ENCODE results near the gene FIBP.
"Not testable (repeated sequence)": the region's sequence is repeated elsewhere in the genome, so short reads cannot be mapped to it uniquely, and the experiment has no call there.

The FIBP gene

DNA sequence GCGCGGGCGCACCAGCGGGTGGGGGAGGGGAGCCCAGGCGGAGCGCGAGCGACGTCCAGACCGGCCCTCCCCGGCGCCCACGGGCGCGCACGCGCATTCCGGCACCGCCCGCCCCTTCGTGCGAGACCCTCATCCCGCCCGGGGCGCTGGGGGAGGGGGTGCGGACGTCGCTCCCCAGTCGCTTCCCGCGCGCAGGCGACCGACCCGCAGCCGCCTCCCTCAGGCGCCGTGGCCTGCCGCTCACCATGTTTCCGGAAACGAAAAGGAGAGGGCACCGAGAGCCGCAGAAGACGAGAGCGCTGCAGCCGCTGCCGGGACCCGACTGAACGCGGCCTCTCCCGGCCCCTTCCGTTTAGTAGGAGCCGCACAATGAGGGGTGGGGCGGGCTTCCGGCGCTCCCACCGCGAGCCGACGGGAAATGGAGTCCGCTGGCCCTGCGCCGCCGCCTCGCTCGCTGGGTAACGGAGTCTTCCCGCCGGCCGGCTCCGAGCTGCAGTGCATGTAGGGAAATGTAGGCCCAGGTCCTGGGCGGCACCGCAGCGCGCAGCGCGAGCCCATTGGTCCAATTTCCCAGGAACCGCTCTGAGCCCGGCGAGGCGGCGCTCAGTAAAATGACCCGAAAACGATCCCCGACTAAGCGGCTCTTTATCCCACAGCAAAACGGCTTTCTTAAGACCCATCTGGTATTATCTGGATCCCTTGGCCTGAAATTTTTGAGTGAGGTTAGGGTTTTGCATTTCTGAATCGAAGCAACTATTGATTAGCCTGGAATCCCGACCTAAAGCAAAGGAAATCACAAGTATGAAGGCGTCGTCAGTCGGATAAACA is 30.2 kb downstream of the FIBP start, which contains the start of gene CFL1:
CFL1 (minus strand) TSS at position 328 of the 828 bp plus-strand sequence; CDS start at position 247, 81 bp downstream.
- peak; percentile 99 for DNase-seq

- DNase-seq, result no peak
Measured at GRCh38 chr11:65857500-65857852, 30.8 kb downstream of the FIBP start.

DNA sequence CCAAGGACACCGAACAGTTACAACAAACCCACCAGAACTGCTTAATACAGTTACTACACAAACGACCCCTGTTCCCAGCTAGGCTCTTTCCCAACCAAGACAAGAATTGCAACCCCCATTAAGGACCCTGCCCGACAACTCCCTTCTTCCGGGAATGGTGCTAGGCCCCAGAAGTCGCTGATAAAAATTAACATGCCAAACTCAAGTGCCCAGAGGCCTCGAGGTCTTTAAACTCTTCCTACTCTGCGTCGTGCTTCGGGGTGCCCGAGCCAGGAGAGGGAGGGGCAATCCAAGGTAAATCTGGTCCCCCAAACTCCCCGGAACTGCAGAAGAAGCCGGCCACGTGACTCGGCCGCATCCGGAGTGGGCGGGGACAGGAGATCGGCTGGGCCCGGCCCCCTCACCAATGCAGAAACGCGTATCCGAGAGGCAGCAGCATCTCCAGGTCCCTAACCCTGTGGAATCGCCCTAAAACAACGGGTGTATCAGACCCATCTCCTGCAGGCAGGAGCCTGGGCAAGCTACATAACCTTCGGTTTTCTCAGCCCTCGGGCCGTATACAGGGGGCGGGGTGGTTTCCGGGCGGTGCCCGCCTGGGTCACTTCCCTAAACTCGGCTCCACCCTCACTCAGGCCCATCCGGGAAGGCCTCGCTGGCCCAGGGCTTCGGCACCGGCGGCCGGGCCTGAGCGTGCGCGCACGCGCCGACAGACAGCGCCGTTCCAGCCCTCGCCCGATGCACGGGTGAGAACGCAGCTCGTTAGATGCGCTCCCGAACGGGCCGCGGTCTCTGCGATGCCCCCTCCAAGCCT is 31.4 kb downstream of the FIBP start:
- peak; percentile 85 for DNase-seq

DNA sequence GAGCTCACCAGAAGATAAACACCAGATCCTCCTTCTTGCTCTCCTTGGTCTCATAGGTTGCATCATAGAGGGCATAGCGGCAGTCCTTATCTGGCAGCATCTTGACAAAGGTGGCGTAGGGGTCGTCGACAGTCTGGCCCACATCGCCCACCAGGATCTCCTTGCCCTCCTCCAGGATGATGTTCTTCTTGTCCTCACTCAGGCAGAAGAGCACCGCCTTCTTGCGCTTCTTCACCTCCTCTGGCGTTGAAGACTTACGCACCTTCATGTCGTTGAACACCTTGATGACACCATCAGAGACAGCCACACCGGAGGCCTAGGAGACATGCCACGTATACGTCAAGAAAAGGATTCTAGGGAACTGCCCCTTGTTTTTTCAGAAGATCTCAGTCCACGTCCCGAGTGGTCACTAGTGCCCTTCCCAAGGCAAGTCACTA is 32.3 kb downstream of the FIBP start:
- no peak for DNase-seq

- peak; percentile 18 for DNase-seq
Measured at GRCh38 chr11:65854852-65855837, 33.1 kb downstream of the FIBP start.

- DNase-seq, result peak; percentile 35
Measured at GRCh38 chr11:65854161-65854592, 34.1 kb downstream of the FIBP start.

DNA sequence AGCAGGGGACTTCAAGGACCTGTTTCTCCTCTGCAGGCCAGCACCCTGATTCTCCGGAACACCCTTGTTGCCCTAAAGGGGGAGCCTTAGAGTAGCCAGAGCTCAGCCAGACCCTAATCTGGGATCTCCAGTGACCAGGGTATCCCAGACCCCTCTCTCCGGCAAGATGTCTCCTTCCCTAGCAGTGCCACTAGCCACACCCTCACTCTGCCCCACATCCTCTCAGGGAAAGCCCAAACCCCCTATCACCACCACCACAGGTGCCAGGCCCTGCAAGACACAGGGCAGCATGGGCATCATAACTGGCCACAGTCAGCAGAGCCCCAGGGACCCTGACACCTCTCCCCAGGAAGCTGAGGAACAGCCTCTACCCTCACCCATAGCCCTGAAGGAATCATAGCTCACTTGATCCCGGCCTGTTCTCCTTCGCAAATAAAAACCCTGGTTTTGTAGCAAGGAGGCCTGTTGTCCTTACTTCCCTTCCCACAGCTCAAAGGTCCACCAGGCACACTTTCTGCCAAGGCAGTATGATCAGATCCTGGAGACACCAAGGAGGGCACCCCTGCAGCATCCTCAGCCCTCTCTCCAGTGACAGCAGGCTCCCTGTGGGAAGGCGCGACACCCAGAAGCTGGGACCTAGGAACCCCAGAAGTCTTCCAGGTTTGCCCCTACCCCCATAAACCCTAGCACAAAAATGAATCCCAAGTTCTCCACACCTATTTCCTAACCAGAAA is 34.9 kb downstream of the FIBP start:
- peak; percentile 43 for DNase-seq

- DNase-seq, result peak; percentile 51
Measured at GRCh38 chr11:65852508-65853245, 35.6 kb downstream of the FIBP start.

DNA sequence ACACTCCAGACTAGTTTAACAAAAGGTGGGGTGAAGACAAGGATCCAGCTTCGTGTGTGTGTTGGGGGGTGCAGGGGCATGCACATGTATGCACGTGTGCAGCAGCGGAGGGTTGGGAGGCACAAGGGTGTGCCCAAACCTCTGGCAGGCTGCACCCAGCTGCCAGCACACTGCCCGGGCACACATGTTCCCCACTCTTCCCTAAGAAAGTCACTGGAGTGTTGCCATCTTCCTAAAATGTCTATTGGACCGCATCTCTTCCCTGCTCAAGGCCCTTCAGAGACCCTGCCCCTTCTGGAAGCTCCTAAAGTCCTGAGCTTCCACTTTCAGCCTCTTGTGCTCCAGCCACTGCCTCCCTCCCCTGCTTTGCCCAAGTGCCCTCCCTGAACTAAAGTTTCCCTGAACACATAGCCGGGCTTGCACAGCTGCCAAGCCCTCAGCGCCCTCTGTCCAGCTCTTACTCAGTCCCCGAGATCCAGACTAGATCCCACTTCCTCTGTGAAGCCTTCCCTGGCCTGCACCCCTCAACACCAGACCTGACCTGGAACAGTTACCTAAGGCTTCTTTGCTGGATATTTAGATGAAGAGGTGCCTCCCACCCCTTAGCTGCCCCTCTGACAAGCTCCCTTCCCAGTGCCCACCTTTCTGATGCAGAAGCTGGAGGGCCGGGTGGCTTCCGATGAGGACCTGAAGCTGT is 36.3 kb downstream of the FIBP start:
- peak; percentile 49 for DNase-seq

DNA sequence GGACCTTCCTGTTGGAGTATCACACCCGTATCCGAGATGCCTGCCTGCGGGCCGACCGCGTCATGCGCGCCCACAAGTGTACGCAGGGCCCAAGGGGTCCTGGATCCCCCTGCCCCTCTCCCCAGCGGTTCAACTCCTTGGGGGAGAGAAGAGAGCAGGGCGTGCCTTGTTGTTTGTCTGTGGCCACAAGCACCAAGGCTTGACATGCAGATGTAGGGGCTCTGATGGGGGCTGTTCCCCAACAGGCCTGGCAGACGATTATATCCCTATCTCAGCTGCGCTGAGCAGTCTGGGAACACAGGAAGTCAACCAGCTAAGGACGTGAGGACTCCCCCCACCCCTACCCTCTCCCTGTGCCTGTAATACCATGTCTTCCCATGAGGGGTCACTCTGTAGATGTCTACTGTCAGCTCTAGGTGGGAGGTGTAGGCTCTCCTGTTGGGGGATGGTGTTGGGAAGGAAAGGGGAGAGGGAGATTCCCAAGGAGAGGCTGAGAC is 37.1 kb downstream of the FIBP start:
- peak; percentile 86 for DNase-seq

DNA sequence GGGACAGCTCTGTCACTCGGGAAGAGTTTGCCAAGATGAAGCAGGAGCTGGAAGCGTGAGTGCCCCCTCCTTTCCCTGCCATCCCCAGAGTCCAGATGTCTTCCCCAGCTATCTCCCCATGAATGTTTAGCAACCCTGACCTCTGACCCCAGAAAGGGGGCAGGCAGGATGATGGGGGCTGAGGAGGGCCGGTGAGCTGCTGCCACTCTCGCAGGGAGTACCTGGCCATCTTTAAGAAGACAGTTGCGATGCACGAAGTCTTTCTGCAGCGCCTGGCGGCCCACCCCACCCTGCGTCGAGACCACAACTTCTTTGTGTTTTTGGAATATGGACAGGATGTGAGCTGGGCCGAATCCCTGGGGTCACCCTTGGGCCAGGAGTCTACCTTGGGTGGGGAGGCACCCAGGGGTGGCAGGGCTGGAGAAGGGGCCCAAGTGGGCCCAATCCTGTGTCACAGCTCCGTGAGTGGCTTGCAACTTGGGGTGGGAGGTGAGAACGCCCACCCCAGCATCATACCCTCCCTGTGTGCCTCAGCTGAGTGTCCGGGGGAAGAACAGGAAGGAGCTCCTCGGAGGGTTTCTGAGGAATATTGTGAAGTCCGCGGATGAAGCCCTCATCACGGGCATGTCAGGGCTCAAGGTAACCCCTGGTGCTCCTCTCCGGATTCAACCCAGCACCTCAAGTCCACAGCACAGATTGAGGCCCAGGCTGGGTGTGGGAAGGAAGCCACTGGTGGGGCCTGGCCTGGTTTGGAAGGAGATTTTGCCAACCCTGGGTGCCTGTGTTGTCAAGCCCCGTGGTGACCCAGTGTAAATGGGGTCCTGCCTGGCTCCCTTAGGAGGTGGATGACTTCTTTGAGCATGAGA is 37.8 kb downstream of the FIBP start:
- DNase-seq, result peak; percentile 56

- peak; percentile 70 for DNase-seq
Measured at GRCh38 chr11:65849771-65850216, 38.5 kb downstream of the FIBP start.

GRCh38 chr11:65849366-65849765 is 38.9 kb downstream of the FIBP start:
- DNase-seq, result peak; percentile 73

DNA sequence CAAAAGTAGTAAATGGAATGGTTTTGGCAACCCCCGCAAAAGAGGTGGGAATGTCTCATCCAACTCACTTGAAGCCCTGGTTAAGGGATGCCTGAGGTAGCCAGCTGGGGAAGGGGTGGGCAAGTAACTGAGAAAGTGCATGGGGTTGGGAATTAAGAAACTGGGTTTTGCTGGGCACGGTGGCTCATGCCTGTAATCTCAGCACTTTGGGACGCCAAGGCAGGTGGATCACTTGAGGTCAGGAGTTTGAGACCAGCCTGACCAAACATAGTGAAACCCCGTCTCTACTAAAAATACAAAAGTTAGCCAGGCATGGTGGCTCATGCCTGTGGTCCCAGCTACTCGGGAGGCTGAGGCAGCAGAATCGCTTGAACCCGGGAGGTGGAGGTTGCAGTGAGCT is 39.6 kb downstream of the FIBP start:
- not testable (repeated sequence) for DNase-seq

DNA sequence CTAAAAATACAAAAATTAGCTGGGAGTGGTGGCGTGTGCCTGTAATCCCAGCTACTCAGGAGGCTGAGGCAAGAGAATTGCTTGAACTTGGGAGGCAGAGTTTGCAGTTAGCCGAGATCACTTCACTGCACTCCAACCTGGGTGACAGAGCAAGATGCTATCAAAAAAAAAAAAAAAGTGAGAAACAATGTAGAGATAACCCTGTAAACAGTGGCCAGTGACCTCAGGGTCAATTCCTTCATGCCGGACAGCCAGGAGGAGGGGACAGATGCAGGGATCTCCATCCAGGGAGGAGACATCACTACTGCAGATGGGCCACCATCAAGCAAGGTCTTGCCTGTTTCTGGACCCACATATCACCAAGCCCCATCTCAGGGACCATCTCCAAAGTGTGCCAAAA is 40.5 kb downstream of the FIBP start:
- peak; percentile 32 for DNase-seq

DNA sequence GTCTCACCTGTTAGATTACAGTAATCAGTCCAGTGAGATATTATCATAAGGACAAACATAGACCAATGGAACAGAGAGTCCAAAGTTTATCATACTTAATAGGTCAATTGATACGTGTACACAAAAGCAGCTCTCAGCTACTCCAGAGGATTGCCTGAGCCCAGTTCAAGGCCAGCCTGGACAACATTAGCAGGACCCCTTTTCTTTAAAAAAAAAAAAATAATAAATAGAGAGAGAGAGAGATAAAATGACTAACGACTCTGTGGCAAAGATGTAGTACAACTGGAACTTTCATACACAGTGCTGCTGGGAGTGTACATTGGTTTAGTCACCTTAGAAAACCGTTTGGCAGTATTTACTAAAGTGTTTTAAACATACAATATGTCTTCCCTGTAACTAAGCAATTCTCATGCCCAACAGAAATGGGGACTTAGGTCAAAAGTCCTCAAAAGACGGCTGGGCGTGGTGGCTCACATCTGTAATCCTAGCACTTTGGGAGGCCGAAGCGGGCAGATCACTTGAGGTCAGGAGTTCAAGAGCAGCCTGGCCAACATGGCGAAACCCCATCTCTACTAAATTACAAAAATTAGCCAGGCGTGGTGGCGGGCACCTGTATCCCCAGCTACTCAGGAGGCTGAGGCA is 43.9 kb downstream of the FIBP start:
- DNase-seq, result no peak

- no peak for DNase-seq
Measured at GRCh38 chr11:65843811-65844210, 44.5 kb downstream of the FIBP start.

DNA sequence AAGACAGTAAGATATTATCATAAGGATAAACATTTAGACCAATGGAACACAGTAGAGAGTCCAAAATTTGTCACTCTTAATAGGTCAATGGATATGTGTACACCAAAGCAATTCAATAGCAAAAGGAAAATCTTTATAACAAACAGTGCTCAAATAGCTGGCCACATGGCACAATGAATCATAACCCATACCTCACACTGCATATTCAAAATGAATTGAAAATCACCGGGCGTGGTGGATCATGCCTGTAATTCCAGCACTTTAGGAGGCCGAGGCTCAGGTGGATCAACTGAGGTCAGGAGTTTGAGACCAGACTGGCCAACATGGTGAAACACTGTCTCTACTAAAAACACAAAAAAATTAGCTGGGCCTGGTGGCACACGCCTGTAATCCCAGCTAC is 46.1 kb downstream of the FIBP start:
- DNase-seq, result no peak

- DNase-seq, result no peak
Measured at GRCh38 chr11:65834202-65834601, 54.1 kb downstream of the FIBP start.
